Karpas-422 (cell line): ENCODE measurements around the gene TCHH. TPM values are rescaled to one million over a fixed set of nuclear protein-coding genes. Genes with fewer than 3 reads are reported as not detected.

Source experiments
- DNase-seq: peaks from one replicate; pipeline ENCODE4 v3.0.0-alpha.2; 2015
- H2AFZ ChIP-seq: fragments of 200-600 bp; sonication (generic); 2 replicates; pipeline ENCODE4 v1.6.1; 2014; ENCODE audit warnings: antibody characterized with exemption, low read length, mixed read lengths
- H3K27ac ChIP-seq: fragments of 200-600 bp; sonication (generic); 2 replicates; pipeline ENCODE4 v1.5.1; 2014; ENCODE audit warnings: mild to moderate bottlenecking, low read length, moderate library complexity
- H3K27me3 ChIP-seq: fragments of 200-600 bp; sonication (generic); 2 replicates; pipeline ENCODE4 v1.6.1; 2014; ENCODE audit warnings: low read length, mixed read lengths
- H3K36me3 ChIP-seq: fragments of 200-600 bp; sonication (generic); 2 replicates; pipeline ENCODE4 v1.6.1; 2014; ENCODE audit warnings: low read length, mixed read lengths; ENCODE audit not compliant: insufficient read depth
- H3K4me1 ChIP-seq: fragments of 200-600 bp; sonication (generic); 2 replicates; pipeline ENCODE4 v1.6.1; 2014; ENCODE audit warnings: mild to moderate bottlenecking, low read length, mixed read lengths
- H3K4me2 ChIP-seq: fragments of 200-600 bp; sonication (generic); 2 replicates; pipeline ENCODE4 v1.6.1; 2014; ENCODE audit warnings: low read length, low read depth, mild to moderate bottlenecking; ENCODE audit not compliant: poor library complexity, severe bottlenecking
- H3K4me3 ChIP-seq: fragments of 200-600 bp; sonication (generic); 2 replicates; pipeline ENCODE4 v1.5.1; 2014; ENCODE audit warnings: mild to moderate bottlenecking, antibody characterized with exemption, low read length, mixed read lengths
- H3K79me2 ChIP-seq: fragments of 200-600 bp; sonication (generic); 2 replicates; pipeline ENCODE4 v1.6.1; 2014; ENCODE audit warnings: mild to moderate bottlenecking, low read length, mixed read lengths
- H3K9ac ChIP-seq: fragments of 200-600 bp; sonication (generic); 2 replicates; pipeline ENCODE4 v1.6.0; 2014; ENCODE audit warnings: low read length
- H3K9me2 ChIP-seq: fragments of 200-600 bp; sonication (generic), shearing (Covaris generic); replicated peaks from 2 replicates; pipeline ENCODE4 v1.6.0; 2014; ENCODE audit warnings: mild to moderate bottlenecking, low read length, moderate library complexity; ENCODE audit not compliant: insufficient read depth
- H3K9me3 ChIP-seq: fragments of 300-700, 200-600 bp; sonication (generic); 2 replicates; pipeline ENCODE4 v1.6.1; 2014; ENCODE audit warnings: low read length, mixed read lengths
- H4K20me1 ChIP-seq: fragments of 200-600 bp; sonication (generic); 2 replicates; pipeline ENCODE4 v1.6.1; 2014; ENCODE audit warnings: mild to moderate bottlenecking, antibody characterized with exemption, low read length, low read depth; ENCODE audit not compliant: insufficient read depth
- total RNA-seq: library from RNA; depleted of rRNA; stranded (reverse); fragments of >200 nt; shearing (Covaris generic); gene quantifications from 2 replicates; pipeline ENCODE4 v1.2.3, GENCODE V29; 2014; ENCODE audit warnings: low replicate concordance

Gene TCHH
- total RNA-seq, 1 experiment from 2014 or later, result not detected

- Histone ChIP-seq H3K9ac (no peak overlapping the region), H3K27ac (no peak overlapping the region), H3K9me3 (no peaks in the 10 kb centered on the region), H3K4me3 (no peak overlapping the region), H3K4me1 (peaks cover under 1% of the 10 kb centered on the region; the same call in 1 of the 2 replicates), H3K36me3 (no peaks in the 10 kb centered on the region), H3K9me2 (no peaks in the 10 kb centered on the region), H3K4me2 (no peak overlapping the region), H2AFZ (no peak overlapping the region), H3K79me2 (no peaks in the 10 kb centered on the region), H4K20me1 (no peaks in the 10 kb centered on the region), H3K27me3 (no peaks in the 10 kb centered on the region; the same call in 1 of the 2 replicates)
- DNase-seq, result peak; percentile 29
These were observed 12.4 kb upstream of the TCHH start for GRCh38 chr1:152127673-152128072.

- Histone ChIP-seq H3K9me3 (no peaks in the 10 kb centered on the region), H3K9me2 (no peaks in the 10 kb centered on the region), H2AFZ (no peak overlapping the region), H3K9ac (no peak overlapping the region), H4K20me1 (no peaks in the 10 kb centered on the region), H3K4me2 (no peak overlapping the region), H3K4me1 (peaks cover 5% of the 10 kb centered on the region; the same call in 1 of the 2 replicates), H3K79me2 (no peaks in the 10 kb centered on the region), H3K27me3 (no peaks in the 10 kb centered on the region), H3K36me3 (no peaks in the 10 kb centered on the region), H3K27ac (no peak overlapping the region), H3K4me3 (no peak overlapping the region)
- peak; percentile 4 for DNase-seq
These were observed 10.7 kb upstream of the TCHH start for GRCh38 chr1:152125834-152126443.

GRCh38 chr1:152118915-152119314 is 3.7 kb upstream of the TCHH start:
- no peaks in the 10 kb centered on the region for H3K9me3 ChIP-seq
- DNase-seq, result no peak
- H2AFZ ChIP-seq, result no peak overlapping the region
- H3K4me1 ChIP-seq, result peaks cover 5% of the 10 kb centered on the region; the same call in 1 of the 2 replicates
- no peak overlapping the region for H3K27ac ChIP-seq
- no peak overlapping the region for H3K4me2 ChIP-seq
- H3K27me3 ChIP-seq, result no peaks in the 10 kb centered on the region
- H3K9me2 ChIP-seq, result no peaks in the 10 kb centered on the region
- H3K79me2 ChIP-seq, result no peaks in the 10 kb centered on the region
- H3K9ac ChIP-seq, result no peak overlapping the region
- no peaks in the 10 kb centered on the region for H3K36me3 ChIP-seq
- no peaks in the 10 kb centered on the region for H4K20me1 ChIP-seq
- no peak overlapping the region for H3K4me3 ChIP-seq

GRCh38 chr1:152112885-152113432 is 2.3 kb downstream of the TCHH start:
- Histone ChIP-seq H3K4me3 (peak overlapping the region; percentile 62), H3K4me1 (peaks cover 20% of the 10 kb centered on the region), H3K79me2 (no peaks in the 10 kb centered on the region), H3K27ac (no peak overlapping the region), H3K4me2 (peak overlapping the region; percentile 78), H4K20me1 (no peaks in the 10 kb centered on the region), H3K9me2 (no peaks in the 10 kb centered on the region), H2AFZ (no peak overlapping the region), H3K36me3 (no peaks in the 10 kb centered on the region), H3K9ac (0 out of 2 replicates have a peak overlapping the region, but pooled peaks have one; percentile 46), H3K9me3 (no peaks in the 10 kb centered on the region), H3K27me3 (no peaks in the 10 kb centered on the region)
- DNase-seq, result no peak

- Histone ChIP-seq H3K79me2 (no peaks in the 10 kb centered on the region), H3K9ac (peak overlapping the region; percentile 46), H3K36me3 (no peaks in the 10 kb centered on the region), H3K4me1 (peaks cover 20% of the 10 kb centered on the region), H3K9me2 (no peaks in the 10 kb centered on the region), H2AFZ (peak overlapping the region; percentile 91; the same call in 1 of the 2 replicates), H3K4me2 (peak overlapping the region; percentile 78), H3K27ac (no peak overlapping the region), H3K9me3 (no peaks in the 10 kb centered on the region), H4K20me1 (no peaks in the 10 kb centered on the region), H3K27me3 (no peaks in the 10 kb centered on the region), H3K4me3 (peak overlapping the region; percentile 62)
- peak; percentile 49 for DNase-seq
These were observed 3.0 kb downstream of the TCHH start for GRCh38 chr1:152112101-152112884.

GRCh38 chr1:152111515-152111968 is 3.7 kb downstream of the TCHH start:
- Histone ChIP-seq H3K79me2 (no peaks in the 10 kb centered on the region), H3K4me3 (peak overlapping the region; percentile 62; the same call in 1 of the 2 replicates), H3K36me3 (no peaks in the 10 kb centered on the region), H3K9ac (no peak overlapping the region), H3K27me3 (no peaks in the 10 kb centered on the region), H3K9me2 (no peaks in the 10 kb centered on the region), H3K4me2 (peak overlapping the region; percentile 78), H3K4me1 (peaks cover 20% of the 10 kb centered on the region), H2AFZ (peak overlapping the region; percentile 63; the same call in 1 of the 2 replicates), H3K9me3 (no peaks in the 10 kb centered on the region), H3K27ac (no peak overlapping the region), H4K20me1 (no peaks in the 10 kb centered on the region)
- peak; percentile 82 for DNase-seq

GRCh38 chr1:152110860-152111514 is 4.3 kb downstream of the TCHH start:
- Histone ChIP-seq H3K79me2 (no peaks in the 10 kb centered on the region), H3K27ac (no peak overlapping the region), H3K4me3 (peak overlapping the region; percentile 62; the same call in 1 of the 2 replicates), H3K27me3 (no peaks in the 10 kb centered on the region), H3K9me3 (no peaks in the 10 kb centered on the region), H3K4me2 (peak overlapping the region; percentile 78), H3K9ac (no peak overlapping the region), H2AFZ (peak overlapping the region; percentile 63; the same call in 1 of the 2 replicates), H3K9me2 (no peaks in the 10 kb centered on the region), H3K36me3 (no peaks in the 10 kb centered on the region), H3K4me1 (peaks cover 20% of the 10 kb centered on the region), H4K20me1 (no peaks in the 10 kb centered on the region)
- DNase-seq, result peak; percentile 64
